ENCODE results near the gene PLXND1. TPM values are rescaled to one million over a fixed set of nuclear protein-coding genes. Genes with fewer than 3 reads are reported as not detected.
A peak's percentile ranks its signal among the peaks of the same experiment; 100 is the strongest.

Gene PLXND1
- total RNA-seq, 1 donor from 2014 or later, result 1,753 TPM

- H3K27me3 Mint-ChIP-seq (ENCODE audit: unreplicated experiment), result peaks cover 26% of the 10 kb centered on the region
- peak overlapping the region; percentile 91 for H3K4me3 Mint-ChIP-seq (ENCODE audit: unreplicated experiment)
- H3K4me1 Mint-ChIP-seq (ENCODE audit: unreplicated experiment), result peaks cover 50% of the 10 kb centered on the region
- H3K36me3 Mint-ChIP-seq (ENCODE audit: low read depth, unreplicated experiment), result peaks cover 3% of the 10 kb centered on the region
- no peak for TF ChIP-seq CTCF (IDR thresholded peaks at IDR 0.05; ENCODE audit: unreplicated experiment)
- no peaks in the 10 kb centered on the region for H3K9me3 Mint-ChIP-seq (ENCODE audit: unreplicated experiment)
- peak overlapping the region; percentile 97 for H3K27ac Mint-ChIP-seq (ENCODE audit: unreplicated experiment)
- DNase-seq (ENCODE audit: low spot score), result peak; percentile 90
These were observed 20.4 kb upstream of the PLXND1 start for GRCh38 chr3:129626744-129627349.

GRCh38 chr3:129625072-129625874 is 18.8 kb upstream of the PLXND1 start:
- Mint-ChIP-seq H3K9me3 (ENCODE audit: unreplicated experiment) (no peaks in the 10 kb centered on the region), H3K27me3 (ENCODE audit: unreplicated experiment) (peaks cover 26% of the 10 kb centered on the region), H3K27ac (ENCODE audit: unreplicated experiment) (peak overlapping the region; percentile 84), H3K36me3 (ENCODE audit: low read depth, unreplicated experiment) (peaks cover 3% of the 10 kb centered on the region), H3K4me3 (ENCODE audit: unreplicated experiment) (peak overlapping the region; percentile 42), H3K4me1 (ENCODE audit: unreplicated experiment) (peaks cover 65% of the 10 kb centered on the region)
- no peak for DNase-seq (ENCODE audit: low spot score)
- no peak for TF ChIP-seq CTCF (IDR thresholded peaks at IDR 0.05; ENCODE audit: unreplicated experiment)

GRCh38 chr3:129624347-129625071 is 18.0 kb upstream of the PLXND1 start:
- Mint-ChIP-seq H3K9me3 (ENCODE audit: unreplicated experiment) (no peaks in the 10 kb centered on the region), H3K27me3 (ENCODE audit: unreplicated experiment) (peaks cover 26% of the 10 kb centered on the region), H3K36me3 (ENCODE audit: low read depth, unreplicated experiment) (peaks cover 3% of the 10 kb centered on the region), H3K27ac (ENCODE audit: unreplicated experiment) (peak overlapping the region; percentile 84), H3K4me3 (ENCODE audit: unreplicated experiment) (peak overlapping the region; percentile 42), H3K4me1 (ENCODE audit: unreplicated experiment) (peaks cover 66% of the 10 kb centered on the region)
- DNase-seq (ENCODE audit: low spot score), result no peak
- TF ChIP-seq CTCF (IDR thresholded peaks at IDR 0.05; ENCODE audit: unreplicated experiment), result no peak

- no peaks in the 10 kb centered on the region for H3K9me3 Mint-ChIP-seq (ENCODE audit: unreplicated experiment)
- H3K27ac Mint-ChIP-seq (ENCODE audit: unreplicated experiment), result peak overlapping the region; percentile 94
- no peak overlapping the region for H3K4me3 Mint-ChIP-seq (ENCODE audit: unreplicated experiment)
- peaks cover 3% of the 10 kb centered on the region for H3K36me3 Mint-ChIP-seq (ENCODE audit: low read depth, unreplicated experiment)
- H3K4me1 Mint-ChIP-seq (ENCODE audit: unreplicated experiment), result peaks cover 70% of the 10 kb centered on the region
- no peak for TF ChIP-seq CTCF (IDR thresholded peaks at IDR 0.05; ENCODE audit: unreplicated experiment)
- peak; percentile 88 for DNase-seq (ENCODE audit: low spot score)
- peaks cover 28% of the 10 kb centered on the region for H3K27me3 Mint-ChIP-seq (ENCODE audit: unreplicated experiment)
These were observed 17.1 kb upstream of the PLXND1 start for GRCh38 chr3:129623447-129624118.
